SK-N-SH (cell line): Measurements from ENCODE around the gene DUSP3. TPM values are rescaled to one million over a fixed set of nuclear protein-coding genes. Genes with fewer than 3 reads are reported as not detected.

ENCODE experiments used
- CTCF ChIA-PET: fragments of 300-600, 350-600 bp; formaldehyde crosslinking; extraction: SDS; loops from one replicate; lab custom pipeline; 2021; lab: Yijun Ruan, JAX
- POLR2A ChIA-PET: fragments of 350-600 bp; sonication (Branson Sonifier 250); formaldehyde crosslinking; extraction: SDS; loops from one replicate; lab custom pipeline; 2020; ENCODE audit warnings: antibody characterized with exemption, inconsistent platforms; lab: Yijun Ruan, JAX
- DNase-seq: peaks from one replicate; pipeline ENCODE4 v3.0.0; 2012
- H2AFZ ChIP-seq: fragments of 200-600 bp; sonication (generic); 2 replicates; pipeline ENCODE4 v1.8.1; 2016; ENCODE audit warnings: antibody characterized with exemption, mild to moderate bottlenecking, low read depth
- H3F3A ChIP-seq: fragments of 200-600 bp; sonication (generic); replicated peaks from 2 replicates; pipeline ENCODE3; 2016; ENCODE audit warnings: antibody characterized with exemption, mild to moderate bottlenecking; ENCODE audit not compliant: insufficient read depth
- H3K27ac ChIP-seq, 2 experiments: fragments of 200-500 bp in 1 of 2; fragments of 200-600 bp in 1 of 2; sonication (Bioruptor generic) in 1 of 2; sonication (generic), shearing (Covaris generic) in 1 of 2; 2 replicates each; pipeline versions ENCODE4 v1.5.1 to v1.6.1; 2014 to 2016; ENCODE audit warnings: low read depth in 2 of 2, inconsistent platforms in 1 of 2, low read length in 1 of 2, mild to moderate bottlenecking in 1 of 2, mixed read lengths in 1 of 2
- H3K27me3 ChIP-seq: fragments of 200-600 bp; sonication (generic), shearing (Covaris generic); 2 replicates; pipeline ENCODE4 v1.6.1; 2016; ENCODE audit warnings: mixed run types; ENCODE audit not compliant: insufficient read depth
- H3K36me3 ChIP-seq, 2 experiments: fragments of 200-500 bp in 1 of 2; fragments of 200-600 bp in 1 of 2; sonication (Bioruptor generic) in 1 of 2; sonication (generic) in 1 of 2; replicated peaks in 1 of 2; 2 replicates each; pipeline versions ENCODE3 to v1.5.1; 2014 to 2016; ENCODE audit warnings: low read length in 1 of 2, mild to moderate bottlenecking in 1 of 2; ENCODE audit not compliant: insufficient read depth in 2 of 2, control insufficient read depth in 1 of 2
- H3K4me1 ChIP-seq, 2 experiments: fragments of 200-500 bp in 1 of 2; fragments of 200-600 bp in 1 of 2; sonication (Bioruptor generic) in 1 of 2; sonication (generic), shearing (Covaris generic) in 1 of 2; 2 replicates each; pipeline versions ENCODE4 v1.5.1 to v1.6.1; 2014 to 2016; ENCODE audit warnings: low read depth in 1 of 2, low read length in 1 of 2, mixed run types in 1 of 2; ENCODE audit not compliant: insufficient read depth in 2 of 2, control insufficient read depth in 1 of 2
- H3K4me2 ChIP-seq: fragments of 200-600 bp; sonication (generic), shearing (Covaris generic); 2 replicates; pipeline ENCODE4 v1.6.1; 2017; ENCODE audit warnings: mixed run types
- H3K4me3 ChIP-seq, 2 experiments: fragments of 200-500 bp in 1 of 2; fragments of 200-600 bp in 1 of 2; sonication (Bioruptor generic) in 1 of 2; sonication (generic), shearing (Covaris generic) in 1 of 2; 2 replicates each; pipeline versions ENCODE4 v1.5.1 to v1.8.1; 2014 to 2016; ENCODE audit warnings: low read depth in 2 of 2, inconsistent platforms in 1 of 2, low read length in 1 of 2, mild to moderate bottlenecking in 1 of 2, mixed read lengths in 1 of 2, moderate library complexity in 1 of 2
- H3K79me2 ChIP-seq: fragments of 200-600 bp; sonication (generic); 2 replicates; pipeline ENCODE4 v1.8.1; 2017; ENCODE audit warnings: mild to moderate bottlenecking; ENCODE audit not compliant: insufficient read depth
- H3K9ac ChIP-seq: fragments of 200-600 bp; sonication (generic); 2 replicates; pipeline ENCODE4 v1.6.1; 2017; ENCODE audit warnings: mixed run types
- H3K9me2 ChIP-seq: fragments of 200-600 bp; sonication (generic); 2 replicates; pipeline ENCODE4 v1.6.1; 2017; ENCODE audit warnings: mixed run types
- H3K9me3 ChIP-seq: fragments of 200-600 bp; sonication (generic); 2 replicates; pipeline ENCODE4 v1.6.1; 2017; ENCODE audit warnings: mixed run types, mild to moderate bottlenecking, moderate library complexity
- H4K20me1 ChIP-seq: fragments of 200-600 bp; sonication (generic); 2 replicates; pipeline ENCODE4 v1.6.1; 2017; ENCODE audit warnings: mild to moderate bottlenecking, mixed run types; ENCODE audit not compliant: insufficient read depth
- CHD2 ChIP-seq: fragments of 150-350 bp; IDR thresholded peaks from 2 replicates; pipeline ENCODE4 v1.6.1; 2018; ENCODE audit warnings: low read length; ENCODE audit not compliant: partially characterized antibody
- CTCF ChIP-seq: fragments of 200-600 bp; sonication (generic); IDR thresholded peaks from 2 replicates; pipeline ENCODE4 v1.6.1; 2017; ENCODE audit warnings: antibody characterized with exemption, mild to moderate bottlenecking, moderate library complexity
- ELF1 ChIP-seq: IDR thresholded peaks from 2 replicates; pipeline ENCODE4 v1.4.0; 2012
- EZH2phosphoT487 ChIP-seq: fragments of 200-600 bp; sonication (generic); IDR thresholded peaks from 2 replicates; pipeline ENCODE4 v1.6.1; 2017; ENCODE audit warnings: low read depth, mixed run types, mild to moderate bottlenecking, antibody characterized with exemption, moderate library complexity, borderline replicate concordance
- FOXM1 ChIP-seq: IDR thresholded peaks from 2 replicates; pipeline ENCODE4 v1.4.0; 2012; ENCODE audit warnings: low read depth, mild to moderate bottlenecking
- GATA2 ChIP-seq: sonication (generic); formaldehyde crosslinking; IDR thresholded peaks from 2 replicates; pipeline ENCODE4 v1.5.0; 2020; ENCODE audit warnings: mild to moderate bottlenecking, missing genetic modification reagents
- MAX ChIP-seq: IDR thresholded peaks from 2 replicates; pipeline ENCODE4 v1.4.0; 2012; ENCODE audit warnings: low read depth
- SIN3A ChIP-seq: IDR thresholded peaks from 2 replicates; pipeline ENCODE4 v1.6.1; 2012; ENCODE audit warnings: low read depth, mild to moderate bottlenecking, low read length, moderate library complexity, borderline replicate concordance
- SMC3 ChIP-seq: IDR thresholded peaks from 2 replicates; pipeline ENCODE4 v1.6.1; 2012; ENCODE audit warnings: low read depth, low read length, improper control_type of control experiment
- WGBS: methylation state at CpG from one replicate; pipeline ENCODE4 v1.1.6; 2017; ENCODE audit warnings: low lambda C conversion rate; 5-methylcytosine and 5-hydroxymethylcytosine counted together
- polyA plus RNA-seq, 3 experiments: library from polyadenylated mRNA; depleted of rRNA; stranded (reverse); fragments of >200 nt; gene quantifications; 2 replicates each; pipeline ENCODE4 v1.2.3, GENCODE V29; 2012

The DUSP3 gene
- polyA plus RNA-seq, 1 of the 3 experiments (the other 2 are of a cell fraction): 31.5 TPM

GRCh38 chr17:43757171-43757660 is 21.6 kb downstream of the DUSP3 start (continued):
- TF ChIP-seq FOXM1: no peak
- no peak for TF ChIP-seq SMC3
- TF ChIP-seq ELF1: no peak
- TF ChIP-seq, all 33 proteins: peak for 0

- Histone ChIP-seq H4K20me1 (no peaks in the 10 kb centered on the region), H3K4me2 (no peak overlapping the region), H3K9ac (no peak overlapping the region), H3K4me3 (no peak overlapping the region), H3K27ac (no peak overlapping the region), H3K9me2 (no peaks in the 10 kb centered on the region), H3K4me1 (peaks cover 0 to 6% of the 10 kb centered on the region in 2 experiments; a peak in 1 of 4 replicates), H3K27me3 (no peaks in the 10 kb centered on the region), H3K36me3 (no peaks in the 10 kb centered on the region), H3K79me2 (no peaks in the 10 kb centered on the region), H3F3A (no peaks in the 10 kb centered on the region), H3K9me3 (no peaks in the 10 kb centered on the region), H2AFZ (no peak overlapping the region)
- no peak for TF ChIP-seq EZH2phosphoT487
- TF ChIP-seq SMC3: no peak
- WGBS: 91% methylated on average over 3 of the region's 6 CpGs
- POLR2A ChIA-PET: interaction anchor here (0.6 kb wide), 1 partner anchor 64 kb away, joined by 3 read pairs; no protein-coding TSS in a partner anchor
- DNase-seq: no peak
- CTCF ChIA-PET: interaction anchor here (0.6 to 7.9 kb wide), 4 partner anchors 11 to 179 kb away, joined by 3 to 97 read pairs (median 12); no protein-coding TSS in a partner anchor
These were observed 22.6 kb downstream of the DUSP3 start for GRCh38 chr17:43756201-43756600.

- Histone ChIP-seq H3K4me1 (peaks cover 0 to 6% of the 10 kb centered on the region in 2 experiments; a peak in 1 of 4 replicates), H3K27ac (no peak overlapping the region), H2AFZ (no peak overlapping the region), H3K9me3 (no peaks in the 10 kb centered on the region), H3K9me2 (no peaks in the 10 kb centered on the region), H3K79me2 (no peaks in the 10 kb centered on the region), H3K4me3 (no peak overlapping the region), H3K9ac (no peak overlapping the region), H3K4me2 (no peak overlapping the region), H3K27me3 (no peaks in the 10 kb centered on the region), H3K36me3 (no peaks in the 10 kb centered on the region), H4K20me1 (no peaks in the 10 kb centered on the region), H3F3A (no peaks in the 10 kb centered on the region)
- 93% methylated on average over 48 of the region's 60 CpGs for WGBS
- CTCF ChIA-PET: interaction anchor here (1.1 to 7.9 kb wide), 3 partner anchors 11 to 178 kb away, joined by 3 to 97 read pairs (median 22); partner anchors contain the start of gene CD300LG
- POLR2A ChIA-PET: no interaction called here
- DNase-seq: no peak
- TF ChIP-seq CHD2 (no peak), MAX (no peak), SMC3 (no peak), GATA2 (no peak), CTCF (no peak), SIN3A (no peak)
These were observed 23.3 kb downstream of the DUSP3 start for GRCh38 chr17:43755389-43755875.
